Measurements from ENCODE around the gene PPP1R17. TPM values are rescaled to one million over a fixed set of nuclear protein-coding genes. Genes with fewer than 3 reads are reported as not detected.

PPP1R17 gene
- total RNA-seq, 1 donor from 2014 or later = not detected

- Histone ChIP-seq H2AFZ (replicated peaks) (no peak overlapping the region), H3K79me2 (ENCODE audit: low read depth) (no peaks in the 10 kb centered on the region), H3K4me2 (no peak overlapping the region), H3F3A (ENCODE audit: low read depth) (peaks cover 6% of the 10 kb centered on the region), H3K27me3 (peaks cover 3% of the 10 kb centered on the region), H4K20me1 (ENCODE audit: low read depth) (no peaks in the 10 kb centered on the region), H3K9ac (no peak overlapping the region), H3K36me3 (no peaks in the 10 kb centered on the region), H3K27ac (no peak overlapping the region), H3K4me3 (no peak overlapping the region), H3K4me1 (peaks cover 16% of the 10 kb centered on the region), H3K9me3 (ENCODE audit: low read depth) (no peaks in the 10 kb centered on the region)
- peaks cover 49% of the 10 kb centered on the region for H3K4me1 Mint-ChIP-seq
- no peaks in the 10 kb centered on the region for H3K36me3 Mint-ChIP-seq
- H3K9me3 Mint-ChIP-seq = peaks cover 2% of the 10 kb centered on the region
- H3K27ac Mint-ChIP-seq = no peak overlapping the region
- no peak overlapping the region for H3K4me3 Mint-ChIP-seq
- no peak for DNase-seq (ENCODE audit: low spot score)
- peaks cover 4% of the 10 kb centered on the region for H3K27me3 Mint-ChIP-seq (ENCODE audit: insufficient read depth, low read depth)
- no peak for TF ChIP-seq EZH2 (IDR thresholded peaks at IDR 0.05)
- TF ChIP-seq CTCF (IDR thresholded peaks at IDR 0.05) = no peak
- no peak for TF ChIP-seq EZH2phosphoT487 (IDR thresholded peaks at IDR 0.05)
These were observed 40.1 kb upstream of the PPP1R17 start for GRCh38 chr7:31646942-31647341.

- peaks cover 4% of the 10 kb centered on the region for H3K27me3 Mint-ChIP-seq (ENCODE audit: insufficient read depth, low read depth)
- DNase-seq (ENCODE audit: low spot score) = no peak
- no peak overlapping the region for H3K27ac ChIP-seq
- H3K36me3 ChIP-seq = no peaks in the 10 kb centered on the region
- H3F3A ChIP-seq (ENCODE audit: low read depth) = peaks cover 6% of the 10 kb centered on the region
- H3K27ac Mint-ChIP-seq = no peak overlapping the region
- TF ChIP-seq CTCF (IDR thresholded peaks at IDR 0.05) (no peak), EZH2 (IDR thresholded peaks at IDR 0.05) (no peak), EZH2phosphoT487 (IDR thresholded peaks at IDR 0.05) (no peak)
- no peak overlapping the region for H3K4me3 Mint-ChIP-seq
- peaks cover 52% of the 10 kb centered on the region for H3K4me1 Mint-ChIP-seq
- H3K4me1 ChIP-seq = peaks cover 18% of the 10 kb centered on the region
- H3K9me3 Mint-ChIP-seq = peaks cover 1% of the 10 kb centered on the region
- H3K4me2 ChIP-seq = no peak overlapping the region
- peaks cover 9% of the 10 kb centered on the region for H3K27me3 ChIP-seq
- no peaks in the 10 kb centered on the region for H3K36me3 Mint-ChIP-seq
- H3K4me3 ChIP-seq = no peak overlapping the region
- no peaks in the 10 kb centered on the region for H3K79me2 ChIP-seq (ENCODE audit: low read depth)
- no peak overlapping the region for H3K9ac ChIP-seq
- H2AFZ ChIP-seq (replicated peaks) = no peak overlapping the region
- no peaks in the 10 kb centered on the region for H4K20me1 ChIP-seq (ENCODE audit: low read depth)
- no peaks in the 10 kb centered on the region for H3K9me3 ChIP-seq (ENCODE audit: low read depth)
These were observed 39.5 kb upstream of the PPP1R17 start for GRCh38 chr7:31647511-31647910.

GRCh38 chr7:31648288-31648687 lies 38.7 kb upstream of the PPP1R17 start:
- H3K36me3 ChIP-seq = no peaks in the 10 kb centered on the region
- no peak overlapping the region for H3K4me2 ChIP-seq
- Mint-ChIP-seq H3K27ac (no peak overlapping the region), H3K4me3 (no peak overlapping the region), H3K36me3 (no peaks in the 10 kb centered on the region), H3K4me1 (peaks cover 52% of the 10 kb centered on the region), H3K27me3 (ENCODE audit: insufficient read depth, low read depth) (peaks cover 8% of the 10 kb centered on the region), H3K9me3 (no peaks in the 10 kb centered on the region)
- no peaks in the 10 kb centered on the region for H3K9me3 ChIP-seq (ENCODE audit: low read depth)
- no peak overlapping the region for H3K9ac ChIP-seq
- peak; percentile 23 for DNase-seq (ENCODE audit: low spot score)
- no peak overlapping the region for H3K4me3 ChIP-seq
- H3K27ac ChIP-seq = no peak overlapping the region
- H3F3A ChIP-seq (ENCODE audit: low read depth) = peaks cover 6% of the 10 kb centered on the region
- no peak overlapping the region for H2AFZ ChIP-seq (replicated peaks)
- TF ChIP-seq EZH2 (IDR thresholded peaks at IDR 0.05) = no peak
- TF ChIP-seq CTCF (IDR thresholded peaks at IDR 0.05) = peak; percentile 55
- H4K20me1 ChIP-seq (ENCODE audit: low read depth) = no peaks in the 10 kb centered on the region
- H3K79me2 ChIP-seq (ENCODE audit: low read depth) = no peaks in the 10 kb centered on the region
- H3K4me1 ChIP-seq = peaks cover 18% of the 10 kb centered on the region
- H3K27me3 ChIP-seq = peaks cover 17% of the 10 kb centered on the region
